Activated CD8-positive, alpha-beta memory T cell treated with anti-CD3 and anti-CD28 coated beads, Interleukin-2, amount 50 U/mL, for 4 hours (primary cell): Measurements from ENCODE around the gene NEDD4L.
"Not testable (repeated sequence)": the region's sequence is repeated elsewhere in the genome, so short reads cannot be mapped to it uniquely, and the experiment has no call there.

Source experiments
- DNase-seq: peaks from one replicate; pipeline ENCODE4 v3.0.0-alpha.2; 2020

Gene NEDD4L

DNA sequence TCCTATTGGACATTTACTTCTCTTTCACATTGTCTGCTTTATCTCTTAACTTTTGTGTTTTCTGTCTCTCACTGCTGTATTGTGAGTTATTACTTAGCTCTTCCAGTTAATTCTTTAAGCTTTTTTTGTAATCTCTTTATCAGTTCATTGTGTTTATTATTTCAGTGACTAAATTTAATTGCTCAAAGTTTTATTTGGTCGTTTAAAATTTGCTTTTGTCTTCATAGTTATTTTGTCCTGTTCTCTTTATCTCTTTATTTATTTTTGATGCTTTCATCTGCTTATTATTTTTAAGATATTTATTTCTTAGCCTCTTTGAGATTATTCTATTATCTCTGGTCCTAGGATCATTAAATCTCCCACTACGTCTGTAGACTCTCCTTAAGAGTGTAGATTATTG lies 316.3 kb downstream of the NEDD4L start:
- DNase-seq: no peak

DNA sequence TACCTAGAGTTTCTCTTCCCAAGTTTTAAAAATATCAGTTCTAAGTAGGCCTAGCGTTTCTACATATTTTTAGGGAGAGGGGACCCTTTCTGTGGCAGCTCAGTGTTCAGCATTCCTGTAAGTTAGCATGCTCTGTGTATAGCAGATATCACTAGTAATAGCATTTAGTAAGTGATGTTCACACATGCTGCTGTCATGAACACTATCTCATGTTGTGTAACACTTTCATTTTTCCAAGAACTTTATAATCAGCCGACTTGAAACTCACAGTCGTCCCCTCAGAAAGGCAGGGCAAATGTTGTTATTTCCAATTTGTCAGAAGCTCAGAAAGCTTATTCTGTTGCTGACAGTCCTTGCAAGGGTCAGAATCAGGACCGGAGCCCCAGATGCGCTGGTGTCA lies 317.2 kb downstream of the NEDD4L start:
- DNase-seq: no peak

GRCh38 chr18:58362027-58362575 lies 318.1 kb downstream of the NEDD4L start:
- no peak for DNase-seq

DNA sequence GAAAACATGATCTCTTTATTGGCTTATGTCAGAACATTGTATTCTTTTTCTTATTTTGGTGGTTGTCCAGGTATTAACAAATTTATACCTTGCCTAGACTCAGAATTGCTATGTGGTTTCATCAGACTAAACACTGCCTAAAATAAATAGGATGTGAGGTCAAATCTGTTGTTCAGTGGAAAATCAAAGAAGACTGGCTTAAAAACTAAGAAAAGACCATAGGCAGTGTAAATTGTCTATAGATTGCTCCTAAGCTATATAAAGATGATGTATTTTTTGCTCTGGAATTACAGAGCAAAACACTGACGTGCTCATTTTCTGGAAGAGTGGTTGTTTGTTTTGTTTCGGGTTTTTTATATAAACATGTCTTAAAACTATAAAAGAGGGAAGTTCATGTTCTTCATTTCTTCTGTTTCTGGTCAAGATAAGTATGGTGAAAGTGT lies 318.8 kb downstream of the NEDD4L start:
- no peak for DNase-seq

GRCh38 chr18:58363767-58364540 lies 319.9 kb downstream of the NEDD4L start:
- no peak for DNase-seq

GRCh38 chr18:58364876-58365528 lies 321.0 kb downstream of the NEDD4L start:
- DNase-seq: no peak

DNA sequence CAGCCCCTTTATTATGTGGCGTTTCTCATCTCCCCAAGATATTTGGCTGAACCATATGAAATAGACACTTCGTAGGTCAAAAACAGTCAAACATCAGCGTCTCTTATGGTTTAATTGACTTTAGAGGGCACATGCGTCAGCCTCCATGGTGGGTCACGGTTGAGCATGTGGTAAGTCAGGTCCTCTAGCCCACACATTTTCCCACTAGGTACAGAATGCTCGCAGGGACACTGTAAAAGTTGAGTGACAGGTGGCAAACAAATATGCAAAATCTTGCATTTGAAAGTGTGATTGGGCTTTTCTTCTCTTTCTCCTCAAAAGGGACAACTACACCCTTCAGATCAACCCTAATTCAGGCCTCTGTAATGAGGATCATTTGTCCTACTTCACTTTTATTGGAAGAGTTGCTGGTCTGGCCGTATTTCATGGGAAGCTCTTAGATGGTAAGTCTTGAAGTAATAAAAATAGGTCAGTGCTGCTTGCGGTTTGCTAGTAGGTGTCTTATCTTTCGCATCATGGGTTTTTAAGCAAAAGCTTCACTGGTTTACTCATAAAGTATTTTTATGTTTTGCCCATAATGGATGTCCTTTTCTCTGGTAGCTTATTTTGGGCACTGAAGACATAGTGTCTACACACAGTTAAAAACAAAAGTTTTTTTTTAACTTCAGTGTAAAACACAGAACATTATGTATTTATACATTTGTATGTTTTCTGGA lies 323.6 kb downstream of the NEDD4L start:
- no peak for DNase-seq

DNA sequence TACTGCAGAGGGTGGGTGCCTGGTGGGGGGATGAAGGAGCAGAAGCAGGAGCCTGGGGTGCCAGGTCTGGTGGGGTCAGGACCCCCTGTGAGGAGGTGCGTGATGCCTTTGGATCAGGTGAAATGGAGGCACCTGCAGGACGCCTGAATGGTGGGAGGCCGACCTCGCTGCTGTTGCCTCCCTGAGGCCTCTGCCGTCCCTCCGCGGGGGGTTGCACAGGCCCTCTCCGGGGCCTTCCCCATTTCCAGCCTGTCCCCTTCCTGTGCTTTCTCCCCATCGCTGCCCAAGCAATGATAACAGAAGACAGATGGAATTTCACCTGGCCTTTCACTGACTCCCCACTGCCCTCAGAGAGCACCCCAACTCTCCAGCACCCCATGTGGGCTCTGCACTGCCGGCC lies 325.6 kb downstream of the NEDD4L start:
- no peak for DNase-seq

- DNase-seq: no peak
Measured at GRCh38 chr18:58370038-58370580, 326.1 kb downstream of the NEDD4L start.

- DNase-seq: no peak
Measured at GRCh38 chr18:58370612-58371011, 326.6 kb downstream of the NEDD4L start.

GRCh38 chr18:58373481-58373880 lies 329.5 kb downstream of the NEDD4L start:
- DNase-seq: no peak

DNA sequence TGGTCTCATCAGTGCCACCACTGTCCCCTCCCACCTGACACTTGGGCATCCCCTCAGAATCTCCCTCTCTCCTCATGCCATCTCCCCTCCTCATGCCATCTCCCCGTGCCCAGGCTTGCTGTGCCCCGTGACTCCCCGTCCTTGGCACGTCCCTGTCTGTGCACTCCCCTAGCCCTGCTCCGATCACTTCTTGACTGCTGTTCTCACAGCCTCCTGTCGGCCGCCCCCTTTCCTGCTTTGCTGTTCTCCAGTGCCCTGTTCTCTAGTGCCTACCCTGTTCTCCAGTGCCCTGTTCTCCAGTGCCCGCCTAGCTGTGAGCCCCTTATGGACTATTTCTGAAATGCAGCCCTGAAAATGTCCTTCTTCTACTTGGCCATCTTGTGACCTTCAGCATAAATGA lies 331.0 kb downstream of the NEDD4L start:
- no peak for DNase-seq

- DNase-seq: no peak
Measured at GRCh38 chr18:58378411-58379379, 334.7 kb downstream of the NEDD4L start.

DNA sequence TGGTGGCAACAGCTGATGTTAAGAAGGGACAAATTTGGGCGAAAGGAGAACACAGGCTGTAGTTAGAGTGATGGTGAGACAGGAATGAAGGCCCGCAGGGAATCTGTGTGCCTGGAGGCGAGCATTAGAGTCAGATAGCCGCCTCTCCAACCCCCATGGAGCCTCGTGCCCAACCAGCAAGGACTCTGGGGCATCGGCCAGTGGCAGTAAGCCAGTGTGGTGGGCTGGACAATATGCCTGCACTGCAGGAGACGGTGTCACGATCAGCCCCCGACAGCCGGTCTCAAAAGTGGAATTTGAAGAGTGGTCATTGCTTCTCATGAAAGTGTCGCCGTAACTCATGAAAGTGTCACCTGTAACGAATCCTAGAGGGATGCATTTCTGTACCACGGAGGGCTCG lies 335.4 kb downstream of the NEDD4L start:
- no peak for DNase-seq

- not testable (repeated sequence) for DNase-seq
Measured at GRCh38 chr18:58380113-58380512, 336.1 kb downstream of the NEDD4L start.

DNA sequence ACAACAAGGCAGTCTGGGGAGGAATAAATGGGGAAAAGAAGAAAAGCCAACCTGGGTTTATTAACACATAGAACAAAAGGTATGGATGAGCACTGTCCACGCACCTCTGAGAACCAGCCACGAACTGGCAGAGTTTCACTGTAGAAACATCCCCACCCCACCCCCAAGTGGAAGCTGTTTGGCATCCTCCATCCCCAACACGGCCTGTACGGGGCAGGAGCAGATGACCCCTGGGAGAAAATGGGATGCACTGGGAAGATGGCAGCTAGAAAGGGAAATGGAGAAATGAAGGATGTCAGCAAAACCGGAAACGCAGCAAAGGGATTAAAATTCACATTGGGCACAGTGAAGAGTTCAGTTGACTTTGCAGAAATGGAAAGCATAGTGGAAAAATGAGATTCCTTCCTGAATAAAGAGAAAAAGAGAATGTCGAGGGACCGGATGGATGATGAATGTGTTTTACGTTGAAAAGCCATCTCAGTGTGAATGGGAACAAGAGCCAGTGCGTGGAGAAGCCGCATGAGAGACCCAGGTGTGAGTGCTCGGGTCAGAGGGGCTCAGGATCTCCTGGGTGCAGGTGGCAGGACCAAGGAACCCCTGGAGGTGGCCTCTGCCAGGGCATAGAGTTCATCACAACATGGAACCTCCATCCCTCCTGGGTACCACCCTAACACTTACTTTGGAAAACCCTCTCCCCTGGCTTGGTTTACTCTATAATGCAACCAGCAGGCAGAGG lies 337.8 kb downstream of the NEDD4L start:
- DNase-seq: no peak

- DNase-seq: no peak
Measured at GRCh38 chr18:58382446-58382845, 338.4 kb downstream of the NEDD4L start.

DNA sequence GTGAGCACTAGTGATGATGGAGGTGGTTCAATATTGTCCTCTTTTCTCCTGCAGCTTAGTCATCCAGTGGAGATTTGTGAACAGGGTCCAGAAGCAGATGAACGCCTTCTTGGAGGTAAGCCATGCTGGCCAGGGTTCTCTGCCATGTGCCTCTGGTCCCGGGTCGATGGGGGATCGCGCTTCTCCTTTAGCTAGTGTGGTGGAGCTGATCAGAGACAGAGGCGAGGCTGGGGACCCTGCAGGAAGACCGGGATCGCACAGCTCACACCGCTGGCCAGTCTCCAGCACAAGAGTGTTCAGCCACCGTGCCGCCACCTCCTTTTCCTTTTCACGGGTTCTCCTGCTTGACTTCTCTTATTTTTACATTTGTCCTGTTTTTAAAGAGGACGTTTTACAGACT lies 341.4 kb downstream of the NEDD4L start:
- no peak for DNase-seq

- no peak for DNase-seq
Measured at GRCh38 chr18:58386780-58387179, 342.8 kb downstream of the NEDD4L start.

GRCh38 chr18:58387716-58388115 lies 343.7 kb downstream of the NEDD4L start:
- DNase-seq: no peak

DNA sequence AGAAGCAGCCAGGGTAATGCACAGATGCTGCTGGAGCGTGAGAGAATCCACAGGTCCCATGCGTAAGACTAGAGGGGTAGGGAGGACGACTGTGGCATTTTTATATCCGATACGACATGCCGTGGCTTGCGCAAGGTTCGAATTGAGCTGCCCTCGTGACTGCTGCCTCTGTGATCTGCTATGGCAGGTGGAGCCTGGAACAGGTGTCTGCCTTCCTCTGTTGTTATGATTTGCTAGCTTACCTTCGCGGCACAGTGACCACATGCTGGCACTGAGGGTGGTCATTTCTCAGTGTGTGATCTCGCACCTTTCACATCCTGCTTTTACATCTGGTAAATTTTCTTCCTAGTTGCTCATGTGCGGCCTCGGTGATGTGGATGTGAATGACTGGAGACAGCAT lies 344.7 kb downstream of the NEDD4L start:
- DNase-seq: no peak
